GM23338 (cell line): Measurements from ENCODE around the gene EYA2. TPM values are rescaled to one million over a fixed set of nuclear protein-coding genes. Genes with fewer than 3 reads are reported as not detected.

Experiments used
- ATAC-seq: fragments of 200-7000 bp; cut with Tn5 transposase; 3 replicates; pipeline ENCODE4 v1.9.1; 2020
- DNase-seq: peaks from one replicate; pipeline ENCODE4 v3.0.0-alpha.2; 2015; ENCODE audit warnings: low spot score
- H2AFZ ChIP-seq: fragments of 200-600 bp; sonication (generic); 2 replicates; pipeline ENCODE4 v1.8.0; 2016; ENCODE audit warnings: antibody characterized with exemption, mild to moderate bottlenecking, moderate library complexity
- H3F3A ChIP-seq: fragments of 200-600 bp; sonication (generic); replicated peaks from 2 replicates; pipeline ENCODE4 v1.8.0; 2017; ENCODE audit warnings: antibody characterized with exemption, mixed run types, low read depth
- H3K27ac ChIP-seq: fragments of 200-600 bp; sonication (generic); 2 replicates; pipeline ENCODE4 v1.6.1; 2016; ENCODE audit warnings: low read depth
- H3K27me3 ChIP-seq: fragments of 200-600 bp; sonication (generic); 2 replicates; pipeline ENCODE4 v1.8.0; 2016; ENCODE audit warnings: mild to moderate bottlenecking, mixed run types, moderate library complexity; ENCODE audit not compliant: insufficient read depth
- H3K36me3 ChIP-seq: fragments of 200-600 bp; sonication (generic); 2 replicates; pipeline ENCODE4 v1.8.0; 2016; ENCODE audit warnings: mild to moderate bottlenecking; ENCODE audit not compliant: insufficient read depth
- H3K4me1 ChIP-seq: fragments of 200-600 bp; sonication (generic); 2 replicates; pipeline ENCODE4 v1.8.0; 2016; ENCODE audit warnings: mild to moderate bottlenecking, moderate library complexity; ENCODE audit not compliant: insufficient read depth
- H3K4me2 ChIP-seq: fragments of 200-600 bp; sonication (generic); 2 replicates; pipeline ENCODE4 v1.7.1; 2017; ENCODE audit warnings: mixed run types
- H3K4me3 ChIP-seq: fragments of 200-600 bp; sonication (generic); 2 replicates; pipeline ENCODE4 v1.6.1; 2016; ENCODE audit warnings: mixed run types
- H3K79me2 ChIP-seq: fragments of 200-600 bp; sonication (generic); replicated peaks from 2 replicates; pipeline ENCODE4 v1.8.0; 2017; ENCODE audit warnings: mild to moderate bottlenecking; ENCODE audit not compliant: insufficient read depth
- H3K9me2 ChIP-seq: fragments of 200-600 bp; sonication (generic); 2 replicates; pipeline ENCODE4 v1.8.0; 2017; ENCODE audit not compliant: insufficient read depth
- H4K20me1 ChIP-seq: fragments of 200-600 bp; sonication (generic); replicated peaks from 2 replicates; pipeline ENCODE4 v1.8.0; 2017; ENCODE audit warnings: mild to moderate bottlenecking; ENCODE audit not compliant: insufficient read depth
- H3K27ac Mint-ChIP-seq: 2 replicates; pipeline ENCODE4 v1.8.0; 2020; ENCODE audit warnings: inconsistent platforms, mild to moderate bottlenecking, moderate library complexity, mixed read lengths
- H3K27me3 Mint-ChIP-seq: 3 replicates; pipeline ENCODE4 v1.8.0; 2022; ENCODE audit warnings: low read depth, mild to moderate bottlenecking, moderate library complexity, mixed read lengths, inconsistent platforms; ENCODE audit not compliant: insufficient read depth, poor library complexity
- H3K36me3 Mint-ChIP-seq: 3 replicates; pipeline ENCODE4 v1.8.0; 2021; ENCODE audit warnings: low read depth, mild to moderate bottlenecking, inconsistent platforms, moderate library complexity, mixed read lengths
- H3K4me1 Mint-ChIP-seq: 3 replicates; pipeline ENCODE4 v1.8.0; 2020; ENCODE audit warnings: mild to moderate bottlenecking, inconsistent platforms, mixed read lengths
- H3K4me3 Mint-ChIP-seq: 3 replicates; pipeline ENCODE4 v1.8.0; 2021; ENCODE audit warnings: moderate library complexity, mild to moderate bottlenecking, inconsistent platforms, mixed read lengths
- H3K9me3 Mint-ChIP-seq: 3 replicates; pipeline ENCODE4 v1.8.0; 2020; ENCODE audit warnings: moderate library complexity, mild to moderate bottlenecking, inconsistent platforms, mixed read lengths
- CREB1 ChIP-seq: fragments of 250-450 bp; sonication (Bioruptor Pico); IDR thresholded peaks from 2 replicates; pipeline ENCODE4 v1.5.0; 2020; ENCODE audit warnings: low read depth, mild to moderate bottlenecking, moderate library complexity
- ETS1 ChIP-seq: IDR thresholded peaks from 2 replicates; pipeline ENCODE4 v1.6.1; 2016; ENCODE audit warnings: antibody characterized with exemption
- EZH2 ChIP-seq: fragments of 200-600 bp; sonication (generic); IDR thresholded peaks from one replicate; pipeline ENCODE4 v1.8.0; 2017; ENCODE audit warnings: antibody characterized with exemption, mild to moderate bottlenecking, low read depth; ENCODE audit not compliant: unreplicated experiment
- EZH2phosphoT487 ChIP-seq: fragments of 200-600 bp; sonication (generic); IDR thresholded peaks from one replicate; pipeline ENCODE4 v1.8.1; 2018; ENCODE audit warnings: antibody characterized with exemption; ENCODE audit not compliant: unreplicated experiment
- JUNB ChIP-seq: IDR thresholded peaks from one replicate; pipeline ENCODE4 v1.6.1; 2016; ENCODE audit warnings: antibody characterized with exemption; ENCODE audit not compliant: unreplicated experiment
- NANOG ChIP-seq: IDR thresholded peaks from 2 replicates; pipeline ENCODE4 v1.6.1; 2016; ENCODE audit warnings: antibody characterized with exemption, borderline replicate concordance
- POLR2AphosphoS5 ChIP-seq: IDR thresholded peaks from 2 replicates; pipeline ENCODE4 v1.6.1; 2016; ENCODE audit warnings: antibody characterized with exemption, low read depth
- STAT1 ChIP-seq: IDR thresholded peaks from one replicate; pipeline ENCODE4 v1.6.1; 2016; ENCODE audit warnings: antibody characterized with exemption; ENCODE audit not compliant: unreplicated experiment
- ZNF114 ChIP-seq: fragments of 250-450 bp; sonication (Bioruptor Pico); IDR thresholded peaks from 2 replicates; pipeline ENCODE4 v1.5.0; 2020; ENCODE audit warnings: mild to moderate bottlenecking, moderate library complexity
- ZNF331 ChIP-seq: fragments of 250-450 bp; sonication (Bioruptor Pico); IDR thresholded peaks from 2 replicates; pipeline ENCODE4 v1.5.0; 2020; ENCODE audit warnings: low read depth, mild to moderate bottlenecking, moderate library complexity
- polyA plus RNA-seq: library from polyadenylated mRNA; unstranded; fragments of >200 nt; fragmentation: Nextera tagmentation; extraction: Ambion mirVana; gene quantifications from 2 replicates; pipeline ENCODE4 v1.2.1, GENCODE V29; 2016
- total RNA-seq: library from RNA; depleted of rRNA; stranded (reverse); fragments of >200 nt; shearing (Covaris generic); gene quantifications from 2 replicates; pipeline ENCODE4 v1.2.3, GENCODE V29; 2014
- TF ChIP-seq, protein P1 (sequence below), 2 experiments: fragments of 200-600 bp in 1 of 2; sonication (generic) in 1 of 2; conservative IDR thresholded peaks; 2 replicates each; pipeline versions ENCODE4 v1.5.1 to v1.6.1; 2016 to 2017; ENCODE audit warnings: antibody characterized with exemption in 2 of 2, low read depth in 2 of 2, mild to moderate bottlenecking in 2 of 2, moderate library complexity in 1 of 2
- TF ChIP-seq, protein P2 (sequence below): fragments of 250-450 bp; sonication (Bioruptor Pico); IDR thresholded peaks from 2 replicates; pipeline ENCODE4 v1.5.0; 2020; ENCODE audit warnings: mild to moderate bottlenecking, moderate library complexity

The EYA2 gene
- total and polyA plus RNA-seq, 2 experiments from 2014 or later, result 0.50 to 0.56 TPM

DNA sequence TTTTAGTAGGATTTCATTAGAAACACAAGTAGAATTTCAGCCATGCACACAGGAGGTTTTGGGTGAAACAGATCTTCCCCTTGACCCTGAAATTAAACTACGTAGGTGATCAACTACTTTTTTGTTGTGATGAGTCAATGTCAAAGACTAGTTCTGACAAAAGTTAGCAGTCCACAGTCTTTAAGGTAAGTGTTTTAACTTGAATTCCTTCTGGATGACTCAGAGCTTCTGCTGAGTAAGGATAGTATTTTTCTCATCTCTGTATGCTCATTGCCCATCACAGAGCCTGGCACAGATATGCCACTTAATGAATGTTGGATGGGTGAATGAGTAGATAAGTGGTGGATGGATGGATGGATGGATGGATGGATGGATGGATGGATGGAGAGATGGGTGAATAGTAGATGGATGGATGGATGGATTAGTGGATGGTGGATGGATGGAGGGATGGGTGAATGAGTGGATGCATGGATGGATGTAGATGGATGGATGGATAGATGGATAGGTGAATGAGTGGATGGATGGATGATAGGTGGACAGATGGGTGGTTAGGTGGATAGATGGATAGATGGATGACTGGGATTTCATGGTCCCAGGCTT, 296.5 kb downstream of the EYA2 start (continued):
- no peak for TF ChIP-seq NANOG
- TF ChIP-seq, protein P1, sequence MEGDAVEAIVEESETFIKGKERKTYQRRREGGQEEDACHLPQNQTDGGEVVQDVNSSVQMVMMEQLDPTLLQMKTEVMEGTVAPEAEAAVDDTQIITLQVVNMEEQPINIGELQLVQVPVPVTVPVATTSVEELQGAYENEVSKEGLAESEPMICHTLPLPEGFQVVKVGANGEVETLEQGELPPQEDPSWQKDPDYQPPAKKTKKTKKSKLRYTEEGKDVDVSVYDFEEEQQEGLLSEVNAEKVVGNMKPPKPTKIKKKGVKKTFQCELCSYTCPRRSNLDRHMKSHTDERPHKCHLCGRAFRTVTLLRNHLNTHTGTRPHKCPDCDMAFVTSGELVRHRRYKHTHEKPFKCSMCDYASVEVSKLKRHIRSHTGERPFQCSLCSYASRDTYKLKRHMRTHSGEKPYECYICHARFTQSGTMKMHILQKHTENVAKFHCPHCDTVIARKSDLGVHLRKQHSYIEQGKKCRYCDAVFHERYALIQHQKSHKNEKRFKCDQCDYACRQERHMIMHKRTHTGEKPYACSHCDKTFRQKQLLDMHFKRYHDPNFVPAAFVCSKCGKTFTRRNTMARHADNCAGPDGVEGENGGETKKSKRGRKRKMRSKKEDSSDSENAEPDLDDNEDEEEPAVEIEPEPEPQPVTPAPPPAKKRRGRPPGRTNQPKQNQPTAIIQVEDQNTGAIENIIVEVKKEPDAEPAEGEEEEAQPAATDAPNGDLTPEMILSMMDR (conservative IDR thresholded peaks at IDR 0.05; ENCODE audit: low read depth in 2 of 2), result no peak
- no peak for TF ChIP-seq STAT1
- TF ChIP-seq CREB1 (CRISPR knock-in tag), result no peak

DNA sequence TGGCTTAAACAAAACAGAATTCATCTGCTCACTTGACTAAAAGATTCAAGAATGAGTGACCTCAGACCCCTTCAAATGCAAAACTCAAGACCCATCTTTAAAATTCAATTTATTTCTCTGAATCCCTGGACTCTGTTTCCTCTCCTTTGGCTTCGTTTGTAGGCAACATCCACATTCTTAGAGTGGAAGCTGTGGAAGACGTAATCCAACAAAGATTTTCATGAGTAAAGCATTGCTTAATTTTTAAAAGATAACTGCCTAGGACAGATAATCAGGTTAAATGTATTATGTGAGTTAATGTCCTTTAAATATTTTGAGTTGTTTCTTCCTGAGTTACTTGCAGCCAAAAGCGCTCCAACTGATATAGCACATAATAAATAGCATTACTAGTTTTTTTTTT, 297.3 kb downstream of the EYA2 start:
- no peaks in the 10 kb centered on the region for H3K27me3 ChIP-seq
- H3K36me3 ChIP-seq, result no peaks in the 10 kb centered on the region
- TF ChIP-seq, protein P1 (conservative IDR thresholded peaks at IDR 0.05; ENCODE audit: low read depth in 2 of 2), result no peak
- TF ChIP-seq ZNF331 (CRISPR knock-in tag), result no peak
- no peak for TF ChIP-seq CREB1 (CRISPR knock-in tag)
- no peak for TF ChIP-seq NANOG
- no peak for TF ChIP-seq EZH2
- no peak for TF ChIP-seq ETS1
- no peak for TF ChIP-seq EZH2phosphoT487
- no peak for TF ChIP-seq JUNB
- TF ChIP-seq, protein P2, sequence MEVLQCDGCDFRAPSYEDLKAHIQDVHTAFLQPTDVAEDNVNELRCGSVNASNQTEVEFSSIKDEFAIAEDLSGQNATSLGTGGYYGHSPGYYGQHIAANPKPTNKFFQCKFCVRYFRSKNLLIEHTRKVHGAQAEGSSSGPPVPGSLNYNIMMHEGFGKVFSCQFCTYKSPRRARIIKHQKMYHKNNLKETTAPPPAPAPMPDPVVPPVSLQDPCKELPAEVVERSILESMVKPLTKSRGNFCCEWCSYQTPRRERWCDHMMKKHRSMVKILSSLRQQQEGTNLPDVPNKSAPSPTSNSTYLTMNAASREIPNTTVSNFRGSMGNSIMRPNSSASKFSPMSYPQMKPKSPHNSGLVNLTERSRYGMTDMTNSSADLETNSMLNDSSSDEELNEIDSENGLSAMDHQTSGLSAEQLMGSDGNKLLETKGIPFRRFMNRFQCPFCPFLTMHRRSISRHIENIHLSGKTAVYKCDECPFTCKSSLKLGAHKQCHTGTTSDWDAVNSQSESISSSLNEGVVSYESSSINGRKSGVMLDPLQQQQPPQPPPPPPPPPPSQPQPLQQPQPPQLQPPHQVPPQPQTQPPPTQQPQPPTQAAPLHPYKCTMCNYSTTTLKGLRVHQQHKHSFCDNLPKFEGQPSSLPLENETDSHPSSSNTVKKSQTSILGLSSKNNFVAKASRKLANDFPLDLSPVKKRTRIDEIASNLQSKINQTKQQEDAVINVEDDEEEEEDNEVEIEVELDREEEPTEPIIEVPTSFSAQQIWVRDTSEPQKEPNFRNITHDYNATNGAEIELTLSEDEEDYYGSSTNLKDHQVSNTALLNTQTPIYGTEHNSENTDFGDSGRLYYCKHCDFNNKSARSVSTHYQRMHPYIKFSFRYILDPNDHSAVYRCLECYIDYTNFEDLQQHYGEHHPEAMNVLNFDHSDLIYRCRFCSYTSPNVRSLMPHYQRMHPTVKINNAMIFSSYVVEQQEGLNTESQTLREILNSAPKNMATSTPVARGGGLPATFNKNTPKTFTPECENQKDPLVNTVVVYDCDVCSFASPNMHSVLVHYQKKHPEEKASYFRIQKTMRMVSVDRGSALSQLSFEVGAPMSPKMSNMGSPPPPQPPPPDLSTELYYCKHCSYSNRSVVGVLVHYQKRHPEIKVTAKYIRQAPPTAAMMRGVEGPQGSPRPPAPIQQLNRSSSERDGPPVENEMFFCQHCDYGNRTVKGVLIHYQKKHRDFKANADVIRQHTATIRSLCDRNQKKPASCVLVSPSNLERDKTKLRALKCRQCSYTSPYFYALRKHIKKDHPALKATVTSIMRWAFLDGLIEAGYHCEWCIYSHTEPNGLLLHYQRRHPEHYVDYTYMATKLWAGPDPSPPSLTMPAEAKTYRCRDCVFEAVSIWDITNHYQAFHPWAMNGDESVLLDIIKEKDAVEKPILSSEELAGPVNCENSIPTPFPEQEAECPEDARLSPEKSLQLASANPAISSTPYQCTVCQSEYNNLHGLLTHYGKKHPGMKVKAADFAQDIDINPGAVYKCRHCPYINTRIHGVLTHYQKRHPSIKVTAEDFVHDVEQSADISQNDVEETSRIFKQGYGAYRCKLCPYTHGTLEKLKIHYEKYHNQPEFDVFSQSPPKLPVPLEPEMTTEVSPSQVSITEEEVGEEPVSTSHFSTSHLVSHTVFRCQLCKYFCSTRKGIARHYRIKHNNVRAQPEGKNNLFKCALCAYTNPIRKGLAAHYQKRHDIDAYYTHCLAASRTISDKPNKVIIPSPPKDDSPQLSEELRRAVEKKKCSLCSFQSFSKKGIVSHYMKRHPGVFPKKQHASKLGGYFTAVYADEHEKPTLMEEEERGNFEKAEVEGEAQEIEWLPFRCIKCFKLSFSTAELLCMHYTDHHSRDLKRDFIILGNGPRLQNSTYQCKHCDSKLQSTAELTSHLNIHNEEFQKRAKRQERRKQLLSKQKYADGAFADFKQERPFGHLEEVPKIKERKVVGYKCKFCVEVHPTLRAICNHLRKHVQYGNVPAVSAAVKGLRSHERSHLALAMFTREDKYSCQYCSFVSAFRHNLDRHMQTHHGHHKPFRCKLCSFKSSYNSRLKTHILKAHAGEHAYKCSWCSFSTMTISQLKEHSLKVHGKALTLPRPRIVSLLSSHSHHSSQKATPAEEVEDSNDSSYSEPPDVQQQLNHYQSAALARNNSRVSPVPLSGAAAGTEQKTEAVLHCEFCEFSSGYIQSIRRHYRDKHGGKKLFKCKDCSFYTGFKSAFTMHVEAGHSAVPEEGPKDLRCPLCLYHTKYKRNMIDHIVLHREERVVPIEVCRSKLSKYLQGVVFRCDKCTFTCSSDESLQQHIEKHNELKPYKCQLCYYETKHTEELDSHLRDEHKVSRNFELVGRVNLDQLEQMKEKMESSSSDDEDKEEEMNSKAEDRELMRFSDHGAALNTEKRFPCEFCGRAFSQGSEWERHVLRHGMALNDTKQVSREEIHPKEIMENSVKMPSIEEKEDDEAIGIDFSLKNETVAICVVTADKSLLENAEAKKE, result no peak
- no peak for TF ChIP-seq POLR2AphosphoS5
- no peak for TF ChIP-seq STAT1
- no peak for TF ChIP-seq ZNF114
- no peak for DNase-seq
- H3K9me2 ChIP-seq, result peaks cover 5% of the 10 kb centered on the region; the same call in 1 of the 2 replicates
- H3K79me2 ChIP-seq, result no peaks in the 10 kb centered on the region
- Mint-ChIP-seq H3K4me3 (no peak overlapping the region), H3K27ac (no peak overlapping the region), H3K36me3 (no peaks in the 10 kb centered on the region), H3K27me3 (peaks cover 4% of the 10 kb centered on the region), H3K4me1 (peaks cover 5% of the 10 kb centered on the region; the same call in 2 of the 3 replicates), H3K9me3 (no peaks in the 10 kb centered on the region)
- no peaks in the 10 kb centered on the region for H4K20me1 ChIP-seq
- no peak overlapping the region for H3K4me2 ChIP-seq
- no peak overlapping the region for H2AFZ ChIP-seq
- H3F3A ChIP-seq, result no peaks in the 10 kb centered on the region
- H3K4me1 ChIP-seq, result no peaks in the 10 kb centered on the region
- no peak overlapping the region for H3K4me3 ChIP-seq
- H3K27ac ChIP-seq, result no peak overlapping the region
- no peak for ATAC-seq
